Muscle of back (tissue), 11 donors: Measurements from ENCODE around the gene USP34. TPM values are rescaled to one million over a fixed set of nuclear protein-coding genes. Genes with fewer than 3 reads are reported as not detected.
"Not testable (repeated sequence)": the region's sequence is repeated elsewhere in the genome, so short reads cannot be mapped to it uniquely, and the experiment has no call there.

Experiments used
- DNase-seq, 3 donors: peaks; one replicate each; pipeline versions ENCODE4 v3.0.0 to v3.0.0-alpha.2; 2013
- polyA plus RNA-seq, 10 donors: library from polyadenylated mRNA; unstranded; fragments of 120-200 nt; gene quantifications; one replicate each; pipeline ENCODE4 v1.2.1, GENCODE V29; 2013; ENCODE audit not compliant: insufficient read length in 10 of 10

USP34 gene
- polyA plus RNA-seq, 10 donors, result 63.1 to 109 (median 84.1) TPM

- DNase-seq, result no peak
Observed at GRCh38 chr2:61253136-61253535, 217.8 kb downstream of the USP34 start.

GRCh38 chr2:61252031-61252430, 218.9 kb downstream of the USP34 start:
- DNase-seq, result no peak

- DNase-seq, result no peak
Observed at GRCh38 chr2:61249521-61250071, 221.3 kb downstream of the USP34 start.

- peak in 1 of 3 donors; percentile 38 for DNase-seq
Observed at GRCh38 chr2:61247204-61247812, 223.6 kb downstream of the USP34 start.

- no peak for DNase-seq
Observed at GRCh38 chr2:61244694-61245093, 226.2 kb downstream of the USP34 start.

GRCh38 chr2:61241266-61241665, 229.6 kb downstream of the USP34 start:
- no peak for DNase-seq

- no peak for DNase-seq
Observed at GRCh38 chr2:61238219-61239012, 232.5 kb downstream of the USP34 start.

GRCh38 chr2:61235716-61236115, 235.2 kb downstream of the USP34 start:
- no peak for DNase-seq

GRCh38 chr2:61233581-61233980, 237.3 kb downstream of the USP34 start:
- no peak for DNase-seq

- no peak for DNase-seq
Observed at GRCh38 chr2:61229936-61230335, 241.0 kb downstream of the USP34 start.

- no peak for DNase-seq
Observed at GRCh38 chr2:61222567-61222966, 248.3 kb downstream of the USP34 start.

- no peak for DNase-seq
Observed at GRCh38 chr2:61221819-61222218, 249.1 kb downstream of the USP34 start.

GRCh38 chr2:61220768-61221167, 250.1 kb downstream of the USP34 start:
- no peak for DNase-seq

GRCh38 chr2:61218817-61219170, 252.1 kb downstream of the USP34 start:
- no peak for DNase-seq

GRCh38 chr2:61218076-61218816, 252.6 kb downstream of the USP34 start:
- DNase-seq, result no peak

- no peak for DNase-seq
Observed at GRCh38 chr2:61214171-61214570, 256.7 kb downstream of the USP34 start.

- DNase-seq, result peak in 1 of 3 donors; percentile 27
Observed at GRCh38 chr2:61210332-61210981, 260.4 kb downstream of the USP34 start.

GRCh38 chr2:61205132-61205531, 265.8 kb downstream of the USP34 start:
- DNase-seq, result no peak

GRCh38 chr2:61196671-61197070, 274.2 kb downstream of the USP34 start:
- DNase-seq, result no peak

- not testable (repeated sequence) for DNase-seq
Observed at GRCh38 chr2:61194646-61195045, 276.2 kb downstream of the USP34 start.

- no peak for DNase-seq
Observed at GRCh38 chr2:61193670-61194561, 277.0 kb downstream of the USP34 start.
